Measurements from ENCODE around the gene DNM2.
"Not testable (repeated sequence)": the region's sequence is repeated elsewhere in the genome, so short reads cannot be mapped to it uniquely, and the experiment has no call there.

Gene DNM2

DNA sequence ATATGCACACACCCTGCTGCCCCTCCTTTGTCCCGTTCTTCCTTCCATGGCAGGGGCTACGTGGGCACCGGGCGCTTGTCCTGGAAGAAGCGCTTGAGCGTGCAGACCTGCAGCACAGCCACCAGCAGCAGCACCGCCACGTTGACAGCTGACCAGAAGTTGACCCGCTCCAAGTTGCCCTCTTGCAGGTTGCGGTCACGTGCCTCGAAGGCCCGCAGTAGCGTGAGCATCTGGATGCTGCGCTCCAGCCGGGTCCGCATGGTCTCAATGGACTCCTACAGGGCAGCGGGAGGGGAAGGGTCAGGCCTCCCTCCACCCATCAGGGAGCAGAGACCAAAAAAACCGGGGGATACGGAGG is 115.0 kb downstream of the DNM2 start:
- Histone ChIP-seq H3K4me3 (ENCODE audit: low read depth, low read length) (no peak overlapping the region), H3K27me3 (ENCODE audit: control insufficient read depth, insufficient read depth, low read length) (no peaks in the 10 kb centered on the region), H3K9me3 (ENCODE audit: control insufficient read depth, insufficient read depth, low read depth, low read length) (peaks cover 7% of the 10 kb centered on the region; the same call in 1 of the 2 replicates), H3K9ac (ENCODE audit: low read length) (no peak overlapping the region), H3K36me3 (ENCODE audit: control insufficient read depth, insufficient read depth, low read length) (peaks cover 43% of the 10 kb centered on the region), H3K4me1 (ENCODE audit: control insufficient read depth, insufficient read depth, low read length) (no peaks in the 10 kb centered on the region), H3K27ac (ENCODE audit: low read depth, low read length) (no peak overlapping the region)

DNA sequence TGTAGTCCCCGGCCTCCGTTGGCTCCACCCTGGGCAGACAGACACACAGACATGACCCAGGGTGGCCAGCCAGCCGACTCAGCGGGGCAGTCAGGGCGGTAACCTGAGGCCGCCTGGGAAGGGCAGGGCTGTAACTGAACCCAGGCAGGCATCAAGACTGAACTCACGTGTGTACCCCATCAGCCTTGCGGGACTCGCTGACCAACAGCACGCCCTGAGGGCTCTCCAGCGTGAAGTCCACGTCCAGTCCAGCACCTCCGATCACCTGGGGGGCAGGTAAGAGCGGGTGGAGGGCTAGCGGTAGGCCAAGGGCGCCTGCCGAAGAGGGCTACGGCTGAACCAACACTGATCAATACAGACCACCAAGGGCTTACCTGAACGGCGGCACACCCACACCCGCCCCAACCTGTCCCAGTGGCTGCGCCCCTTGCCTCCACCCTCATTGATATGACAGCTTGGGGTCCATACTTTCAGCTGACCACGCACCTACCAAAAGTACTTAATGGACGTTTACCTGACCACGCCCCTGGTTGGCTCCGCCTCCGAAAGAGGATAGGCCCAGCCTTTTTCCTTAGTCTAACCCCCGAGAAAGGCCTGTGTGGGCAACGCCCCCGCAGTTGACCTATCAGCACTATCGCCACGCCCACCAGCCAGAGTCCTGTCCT is 117.3 kb downstream of the DNM2 start:
- peaks cover 31% of the 10 kb centered on the region for H3K36me3 ChIP-seq (ENCODE audit: control insufficient read depth, insufficient read depth, low read length)
- H3K9ac ChIP-seq (ENCODE audit: low read length), result peak overlapping the region; percentile 58
- no peaks in the 10 kb centered on the region for H3K4me1 ChIP-seq (ENCODE audit: control insufficient read depth, insufficient read depth, low read length)
- peak overlapping the region; percentile 71 for H3K4me3 ChIP-seq (ENCODE audit: low read depth, low read length)
- H3K27me3 ChIP-seq (ENCODE audit: control insufficient read depth, insufficient read depth, low read length), result no peaks in the 10 kb centered on the region
- peak overlapping the region; percentile 10; the same call in 1 of the 2 replicates for H3K27ac ChIP-seq (ENCODE audit: low read depth, low read length)
- H3K9me3 ChIP-seq (ENCODE audit: control insufficient read depth, insufficient read depth, low read depth, low read length), result peaks cover 7% of the 10 kb centered on the region; the same call in 1 of the 2 replicates

DNA sequence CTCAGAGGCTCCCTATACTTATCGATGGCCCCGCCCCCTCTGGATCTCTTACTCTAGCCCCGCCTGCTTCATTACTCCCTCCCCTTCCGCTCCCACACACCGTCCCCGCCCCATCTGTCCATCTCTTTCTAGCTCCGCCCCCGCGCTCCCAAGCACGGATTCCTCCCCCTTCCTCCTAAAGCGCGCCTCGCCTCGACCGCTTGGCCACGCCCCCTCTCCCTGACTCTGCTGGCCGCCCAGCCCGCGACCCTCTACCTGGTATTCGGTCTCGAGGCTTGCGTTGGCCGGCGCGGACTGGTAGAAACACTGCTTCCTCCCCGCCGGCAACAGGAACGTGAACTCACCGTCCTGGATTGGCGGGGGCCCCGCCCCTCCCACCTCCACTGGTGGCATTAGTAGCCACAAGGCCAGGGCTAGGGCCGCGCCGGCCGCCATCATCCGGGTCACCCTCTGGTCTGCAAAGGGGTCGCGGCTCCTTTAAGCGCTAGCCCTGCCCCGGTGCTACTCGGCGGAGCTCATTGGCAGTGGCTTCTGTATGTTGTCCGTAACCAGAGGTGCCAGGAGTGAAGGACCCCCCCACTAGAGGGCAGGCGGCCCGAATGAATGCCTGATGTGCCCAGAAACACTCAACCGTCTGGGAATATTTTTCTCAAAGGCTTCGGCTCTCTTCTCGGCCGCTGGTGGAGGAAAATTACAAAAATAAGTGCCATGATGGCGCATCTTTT is 118.0 kb downstream of the DNM2 start, which contains the start of gene TMED1:
TSS of gene TMED1 (minus strand) at position 459 of the 725 bp plus-strand sequence. CDS start at position 438, 21 bp downstream.
- Histone ChIP-seq H3K9me3 (ENCODE audit: control insufficient read depth, insufficient read depth, low read depth, low read length) (peaks cover 7% of the 10 kb centered on the region; the same call in 1 of the 2 replicates), H3K27me3 (ENCODE audit: control insufficient read depth, insufficient read depth, low read length) (no peaks in the 10 kb centered on the region), H3K4me3 (ENCODE audit: low read depth, low read length) (peak within 1 kb of the TSS; percentile 80), H3K4me1 (ENCODE audit: control insufficient read depth, insufficient read depth, low read length) (no peaks in the 10 kb centered on the region), H3K9ac (ENCODE audit: low read length) (peak within 1 kb of the TSS; percentile 91), H3K36me3 (ENCODE audit: control insufficient read depth, insufficient read depth, low read length) (peaks cover 26% of the 10 kb centered on the region), H3K27ac (ENCODE audit: low read depth, low read length) (peak within 1 kb of the TSS; percentile 99)

DNA sequence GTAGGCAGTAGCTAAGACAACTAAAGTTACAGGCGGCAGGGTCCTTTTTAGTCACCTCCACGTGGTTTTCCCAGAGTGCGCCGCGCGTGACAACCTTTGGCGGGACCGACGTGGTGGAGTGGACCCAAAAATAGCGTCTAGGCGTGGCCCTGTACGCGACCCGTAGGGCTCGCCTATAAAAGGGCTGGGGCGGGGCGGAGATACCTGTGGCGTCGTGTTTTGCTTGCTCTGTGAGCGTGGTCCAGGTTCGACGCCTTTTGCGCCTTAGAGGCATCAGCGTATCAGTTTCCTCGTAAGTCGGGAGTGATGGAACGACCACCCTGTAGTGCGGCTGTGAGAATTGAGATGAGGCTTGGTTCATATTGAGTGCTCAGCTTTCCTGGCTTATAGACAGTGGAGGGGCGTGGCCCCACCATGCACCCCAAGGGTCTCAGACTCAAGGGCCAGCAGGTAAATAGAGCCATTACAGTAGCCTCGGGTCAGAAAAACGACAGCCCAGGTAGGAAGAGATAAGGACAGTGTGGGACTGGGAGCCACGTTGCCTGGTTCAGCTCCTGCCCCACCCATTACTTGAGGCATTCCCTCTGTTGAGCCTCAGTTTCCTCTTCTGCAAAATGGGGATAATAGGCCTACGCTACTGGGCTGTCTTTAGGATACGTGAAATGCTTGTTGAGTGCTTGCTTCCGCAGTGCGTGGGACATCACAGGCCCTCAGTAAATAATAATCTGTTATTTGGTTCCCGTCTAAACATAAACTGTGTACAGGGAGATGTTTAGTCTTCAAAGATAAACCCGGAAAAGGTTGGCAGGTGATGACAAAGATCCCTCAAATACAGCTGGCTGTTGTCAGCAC is 118.8 kb downstream of the DNM2 start:
- Histone ChIP-seq H3K9ac (ENCODE audit: low read length) (peak overlapping the region; percentile 91), H3K9me3 (ENCODE audit: control insufficient read depth, insufficient read depth, low read depth, low read length) (peaks cover 7% of the 10 kb centered on the region; the same call in 1 of the 2 replicates), H3K4me3 (ENCODE audit: low read depth, low read length) (peak overlapping the region; percentile 80), H3K4me1 (ENCODE audit: control insufficient read depth, insufficient read depth, low read length) (no peaks in the 10 kb centered on the region), H3K36me3 (ENCODE audit: control insufficient read depth, insufficient read depth, low read length) (peaks cover 23% of the 10 kb centered on the region), H3K27ac (ENCODE audit: low read depth, low read length) (peak overlapping the region; percentile 99), H3K27me3 (ENCODE audit: control insufficient read depth, insufficient read depth, low read length) (no peaks in the 10 kb centered on the region)

DNA sequence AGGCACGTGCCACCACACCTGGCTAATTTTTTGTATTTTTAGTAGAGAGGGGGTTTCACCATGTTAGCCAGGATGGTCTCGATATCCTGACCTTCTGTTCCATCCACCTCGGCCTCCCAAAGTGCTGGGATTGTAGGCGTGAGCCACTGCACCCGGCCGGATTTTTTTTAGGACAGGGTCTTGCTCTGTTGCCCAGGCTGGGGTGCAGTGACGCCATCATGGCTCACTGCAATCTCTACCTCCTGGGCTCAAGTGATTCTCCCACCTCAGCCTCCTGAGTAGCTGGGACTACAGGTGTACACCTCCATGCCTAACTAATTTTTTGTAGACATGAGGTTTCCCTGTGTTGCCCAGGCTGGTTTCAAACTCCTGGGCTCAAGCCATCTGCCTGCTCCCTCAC is 119.8 kb downstream of the DNM2 start:
- H3K9ac ChIP-seq (ENCODE audit: low read length); H3K4me3 ChIP-seq (ENCODE audit: low read depth, low read length); H3K4me1 ChIP-seq (ENCODE audit: control insufficient read depth, insufficient read depth, low read length); H3K27ac ChIP-seq (ENCODE audit: low read depth, low read length); H3K9me3 ChIP-seq (ENCODE audit: control insufficient read depth, insufficient read depth, low read depth, low read length); H3K27me3 ChIP-seq (ENCODE audit: control insufficient read depth, insufficient read depth, low read length): not testable (repeated sequence)
- peaks cover 15% of the 10 kb centered on the region for H3K36me3 ChIP-seq (ENCODE audit: control insufficient read depth, insufficient read depth, low read length)

DNA sequence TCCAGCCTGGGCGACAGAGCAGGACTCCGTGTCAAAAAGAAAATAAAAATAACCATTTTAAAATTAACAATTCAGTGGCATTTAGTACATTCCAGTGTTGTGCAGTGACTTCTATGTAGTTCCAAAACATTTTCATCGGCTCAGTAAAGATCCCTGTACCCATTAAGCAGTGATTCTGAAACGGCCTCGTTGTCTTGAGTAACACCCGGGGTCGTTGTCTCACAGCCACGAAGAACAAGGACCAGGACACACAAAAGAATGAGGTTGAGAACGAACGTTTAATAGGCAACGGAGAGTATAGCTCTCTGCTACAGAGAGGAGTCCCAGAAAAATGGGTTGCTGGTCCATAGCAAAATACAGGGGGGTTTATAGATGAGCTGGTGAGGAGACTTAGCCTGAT is 120.5 kb downstream of the DNM2 start:
- Histone ChIP-seq H3K9ac (ENCODE audit: low read length) (no peak overlapping the region), H3K36me3 (ENCODE audit: control insufficient read depth, insufficient read depth, low read length) (peaks cover 8% of the 10 kb centered on the region), H3K9me3 (ENCODE audit: control insufficient read depth, insufficient read depth, low read depth, low read length) (peaks cover 7% of the 10 kb centered on the region; the same call in 1 of the 2 replicates), H3K27me3 (ENCODE audit: control insufficient read depth, insufficient read depth, low read length) (no peaks in the 10 kb centered on the region), H3K4me3 (ENCODE audit: low read depth, low read length) (no peak overlapping the region), H3K4me1 (ENCODE audit: control insufficient read depth, insufficient read depth, low read length) (no peaks in the 10 kb centered on the region), H3K27ac (ENCODE audit: low read depth, low read length) (no peak overlapping the region)

DNA sequence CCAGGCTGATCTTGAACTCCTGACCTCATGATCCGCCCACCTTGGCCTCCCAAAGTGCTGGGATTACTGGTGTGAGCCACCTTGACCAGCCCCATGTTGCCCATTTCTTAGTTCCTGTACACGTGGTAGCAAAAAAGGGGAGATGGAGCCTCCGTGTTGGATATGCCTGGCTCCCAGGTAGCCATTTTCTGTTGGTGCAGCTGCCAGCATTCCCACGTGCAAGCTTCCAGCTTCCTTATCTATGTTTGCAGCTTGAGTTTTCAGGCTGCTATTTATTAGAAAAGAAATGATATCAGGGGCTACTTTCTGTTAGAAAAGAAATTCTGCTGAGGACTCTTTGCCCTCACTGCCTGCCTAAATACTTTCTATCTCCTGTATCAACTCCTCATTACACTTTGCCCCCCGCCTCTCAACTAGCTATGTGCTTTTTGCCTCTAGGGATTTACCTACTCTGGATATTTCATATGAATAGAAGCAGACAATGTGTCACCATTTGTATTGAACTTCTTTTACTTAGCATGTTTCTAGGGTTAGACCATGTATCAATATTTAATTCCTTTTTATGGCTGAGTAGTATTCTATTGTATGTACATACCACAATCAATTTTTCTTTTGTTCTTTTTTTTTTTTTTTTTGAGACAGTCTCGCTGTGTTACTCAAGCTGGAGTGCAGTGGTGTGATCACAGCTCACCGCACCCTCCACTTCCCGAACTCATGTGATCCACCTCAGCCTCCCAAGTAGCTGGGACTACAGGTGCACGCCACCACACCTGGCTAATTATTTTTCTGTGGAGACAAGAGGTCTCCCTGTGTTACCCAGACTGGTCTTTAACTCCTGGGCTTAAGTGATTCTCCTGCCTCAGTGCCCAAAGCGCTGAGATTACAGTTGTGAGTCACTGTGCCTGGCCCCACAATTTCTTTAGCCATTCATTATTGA is 121.5 kb downstream of the DNM2 start:
- H3K4me3 ChIP-seq (ENCODE audit: low read depth, low read length), result no peak overlapping the region
- peaks cover 7% of the 10 kb centered on the region; the same call in 1 of the 2 replicates for H3K9me3 ChIP-seq (ENCODE audit: control insufficient read depth, insufficient read depth, low read depth, low read length)
- no peak overlapping the region for H3K27ac ChIP-seq (ENCODE audit: low read depth, low read length)
- no peaks in the 10 kb centered on the region for H3K36me3 ChIP-seq (ENCODE audit: control insufficient read depth, insufficient read depth, low read length)
- no peak overlapping the region for H3K9ac ChIP-seq (ENCODE audit: low read length)
- H3K27me3 ChIP-seq (ENCODE audit: control insufficient read depth, insufficient read depth, low read length), result no peaks in the 10 kb centered on the region
- H3K4me1 ChIP-seq (ENCODE audit: control insufficient read depth, insufficient read depth, low read length), result no peaks in the 10 kb centered on the region

DNA sequence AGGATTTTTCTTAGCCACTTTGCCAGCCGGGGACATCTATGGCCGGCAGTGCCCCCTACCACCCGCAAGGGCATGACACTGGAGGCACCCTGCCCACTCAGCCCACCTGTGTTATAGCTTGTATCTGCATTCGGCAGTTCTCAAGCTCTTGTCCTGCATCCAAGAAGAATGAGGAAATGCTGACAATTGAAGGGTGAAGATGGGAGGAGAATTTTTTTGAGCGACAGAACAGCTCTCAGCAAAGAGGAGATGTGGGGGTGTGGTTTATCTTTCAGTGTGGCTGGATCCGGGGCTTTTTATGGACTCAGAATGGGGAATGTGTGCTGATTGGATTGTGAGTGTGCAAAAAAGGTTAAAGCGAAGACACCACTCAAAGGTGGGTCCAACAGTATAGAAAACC is 124.9 kb downstream of the DNM2 start:
- H3K27me3 ChIP-seq (ENCODE audit: control insufficient read depth, insufficient read depth, low read length), result no peaks in the 10 kb centered on the region
- H3K9ac ChIP-seq (ENCODE audit: low read length), result no peak overlapping the region
- H3K4me1 ChIP-seq (ENCODE audit: control insufficient read depth, insufficient read depth, low read length), result no peaks in the 10 kb centered on the region
- peaks cover 4% of the 10 kb centered on the region; the same call in 1 of the 2 replicates for H3K9me3 ChIP-seq (ENCODE audit: control insufficient read depth, insufficient read depth, low read depth, low read length)
- no peak overlapping the region for H3K4me3 ChIP-seq (ENCODE audit: low read depth, low read length)
- H3K27ac ChIP-seq (ENCODE audit: low read depth, low read length), result no peak overlapping the region
- no peaks in the 10 kb centered on the region for H3K36me3 ChIP-seq (ENCODE audit: control insufficient read depth, insufficient read depth, low read length)

DNA sequence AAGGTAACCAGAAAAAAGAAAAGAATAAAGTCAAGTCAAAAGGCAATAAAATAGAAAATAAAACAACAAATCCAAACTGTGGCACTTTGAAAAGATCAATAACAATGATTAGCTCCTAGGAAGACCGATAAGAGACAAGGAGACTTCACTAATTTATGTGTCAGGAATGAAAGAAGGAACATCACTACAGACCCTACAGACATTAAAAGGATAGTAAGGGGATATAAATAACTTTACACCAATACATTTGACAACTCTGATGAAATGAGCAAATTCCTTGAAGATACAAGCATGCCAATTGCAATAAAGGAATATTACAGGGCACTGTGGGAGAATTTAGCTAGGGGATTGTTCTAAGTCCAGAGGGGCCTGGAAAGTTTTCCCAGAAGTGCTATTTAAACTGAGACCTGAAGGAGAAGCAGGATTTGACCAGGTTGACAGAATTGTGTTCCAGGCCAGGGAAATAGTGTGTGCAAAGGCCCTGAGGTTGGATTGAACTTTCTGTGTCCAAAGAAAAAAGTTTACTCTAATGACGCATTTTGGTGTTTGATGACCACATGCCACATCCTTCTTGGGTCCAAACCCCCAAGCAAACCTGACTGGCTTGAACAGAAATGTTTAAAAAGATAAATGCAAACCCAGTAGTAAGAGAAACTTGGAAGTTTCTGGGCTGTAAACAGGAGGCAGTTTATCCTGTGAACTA is 128.8 kb downstream of the DNM2 start:
- H3K36me3 ChIP-seq (ENCODE audit: control insufficient read depth, insufficient read depth, low read length), result no peaks in the 10 kb centered on the region
- no peak overlapping the region for H3K9ac ChIP-seq (ENCODE audit: low read length)

More for the DNA sequence above, 128.8 kb downstream of the DNM2 start:
- Histone ChIP-seq H3K4me3 (ENCODE audit: low read depth, low read length) (no peak overlapping the region), H3K27ac (ENCODE audit: low read depth, low read length) (no peak overlapping the region), H3K9me3 (ENCODE audit: control insufficient read depth, insufficient read depth, low read depth, low read length) (peaks cover 4% of the 10 kb centered on the region; the same call in 1 of the 2 replicates), H3K4me1 (ENCODE audit: control insufficient read depth, insufficient read depth, low read length) (no peaks in the 10 kb centered on the region), H3K27me3 (ENCODE audit: control insufficient read depth, insufficient read depth, low read length) (no peaks in the 10 kb centered on the region)
